Tibial nerve (tissue), 4 donors: ENCODE data around the gene FAN1. TPM values are rescaled to one million over a fixed set of nuclear protein-coding genes. Genes with fewer than 3 reads are reported as not detected.
A peak's percentile ranks its signal among the peaks of the same experiment; 100 is the strongest.

Experiments used
- DNase-seq, 2 donors: peaks; one replicate each; pipeline ENCODE4 v3.0.0-alpha.2; 2019; ENCODE audit warnings: low spot score in 2 of 2
- H3K27ac ChIP-seq, 4 donors: fragments of 200-600 bp; sonication (generic) in 3 of 4; one replicate each; pipeline ENCODE4 v1.5.1; 2017 to 2019; ENCODE audit warnings: mild to moderate bottlenecking in 1 of 4
- H3K27me3 ChIP-seq, 2 donors: fragments of 200-600 bp; sonication (generic) in 1 of 2; one replicate each; pipeline versions ENCODE4 v1.5.1 to v1.6.0; 2017 to 2019
- H3K36me3 ChIP-seq, 3 donors: fragments of 200-600 bp; sonication (generic); one replicate each; pipeline ENCODE4 v1.5.1; 2018 to 2019
- H3K4me1 ChIP-seq, 4 donors: fragments of 200-600 bp; sonication (generic) in 3 of 4; one replicate each; pipeline ENCODE4 v1.5.1; 2017 to 2019
- H3K4me3 ChIP-seq, 4 donors: fragments of 200-600 bp; sonication (generic) in 3 of 4; one replicate each; pipeline ENCODE4 v1.5.1; 2017 to 2019; ENCODE audit warnings: mild to moderate bottlenecking in 1 of 4, moderate library complexity in 1 of 4
- H3K9me3 ChIP-seq, 4 donors: fragments of 200-600 bp; sonication (generic) in 3 of 4; one replicate each; pipeline ENCODE4 v1.5.1; 2017 to 2019
- CTCF ChIP-seq, 5 experiments: fragments of 200-600 bp in 3 of 5; fragments of 450-650 bp in 2 of 5; sonication (generic) in 3 of 5; IDR thresholded peaks; one replicate each; pipeline ENCODE4 v1.5.1; 2016 to 2019; ENCODE audit warnings: antibody characterized with exemption in 5 of 5, mild to moderate bottlenecking in 3 of 5, moderate library complexity in 2 of 5
- EP300 ChIP-seq, 2 donors: sonication (generic); formaldehyde crosslinking; IDR thresholded peaks; one replicate each; pipeline ENCODE4 v1.6.1; 2017; ENCODE audit warnings: antibody characterized with exemption in 2 of 2, mild to moderate bottlenecking in 1 of 2
- POLR2A ChIP-seq, 2 donors: fragments of 450-650 bp; IDR thresholded peaks; one replicate each; pipeline ENCODE4 v1.6.1; 2017; ENCODE audit warnings: antibody characterized with exemption in 2 of 2, mild to moderate bottlenecking in 2 of 2, moderate library complexity in 2 of 2
- WGBS, 2 donors: methylation state at CpG; one replicate each; pipeline ENCODE4 v1.1.5; 2018; 5-methylcytosine and 5-hydroxymethylcytosine counted together
- total RNA-seq, 4 donors: library from RNA; depleted of rRNA; stranded (reverse); fragments of >200 nt; gene quantifications; one replicate each; pipeline ENCODE4 v1.1.0, GENCODE V29; 2016

FAN1 gene
- total RNA-seq, 4 donors from 2014 or later, result 15.9 to 24.3 (median 17.4) TPM

GRCh38 chr15:30895461-30896210 is 8.1 kb upstream of the FAN1 start:
- H3K27me3 ChIP-seq, result no peaks in the 10 kb centered on the region
- H3K4me1 ChIP-seq, result no peaks in the 10 kb centered on the region
- H3K27ac ChIP-seq, result no peak overlapping the region
- H3K9me3 ChIP-seq, result no peaks in the 10 kb centered on the region
- DNase-seq, result no peak
- TF ChIP-seq EP300 (IDR thresholded peaks at IDR 0.05), result no peak
- TF ChIP-seq POLR2A (IDR thresholded peaks at IDR 0.05), result no peak
- no peak for TF ChIP-seq CTCF (IDR thresholded peaks at IDR 0.05)
- no peak overlapping the region for H3K4me3 ChIP-seq
- H3K36me3 ChIP-seq, result no peaks in the 10 kb centered on the region
- WGBS, 2 donors, result 93% methylated on average over 33 of the region's 33 CpGs

- H3K4me1 ChIP-seq, result no peaks in the 10 kb centered on the region
- WGBS, 2 donors, result 86 to 93% methylated on average over 11 to 12 of the region's 12 CpGs
Observed at GRCh38 chr15:30896211-30896606, 7.5 kb upstream of the FAN1 start.

GRCh38 chr15:30901889-30902288 is 1.8 kb upstream of the FAN1 start:
- no peaks in the 10 kb centered on the region for H3K27me3 ChIP-seq
- H3K9me3 ChIP-seq, result no peaks in the 10 kb centered on the region
- peaks cover 0 to 4% (median 0%) of the 10 kb centered on the region in 3 donors for H3K36me3 ChIP-seq
- H3K4me1 ChIP-seq, result peaks cover 0 to 29% (median 0%) of the 10 kb centered on the region in 4 donors
- no peak overlapping the region for H3K4me3 ChIP-seq
- H3K27ac ChIP-seq, result no peak overlapping the region
- DNase-seq, result no peak
- WGBS, 2 donors, result 97 to 100% methylated on average over 1 of the region's 1 CpG
- TF ChIP-seq POLR2A (IDR thresholded peaks at IDR 0.05), result no peak
- no peak for TF ChIP-seq EP300 (IDR thresholded peaks at IDR 0.05)
- TF ChIP-seq CTCF (IDR thresholded peaks at IDR 0.05), result no peak

More at GRCh38 chr15:30896211-30896606, 7.5 kb upstream of the FAN1 start:
- no peak for DNase-seq
- Histone ChIP-seq H3K27me3 (no peaks in the 10 kb centered on the region), H3K27ac (no peak overlapping the region), H3K4me3 (no peak overlapping the region), H3K9me3 (no peaks in the 10 kb centered on the region), H3K36me3 (no peaks in the 10 kb centered on the region)
- TF ChIP-seq POLR2A (IDR thresholded peaks at IDR 0.05), result no peak

GRCh38 chr15:30904812-30905211 is 1.1 kb downstream of the FAN1 start:
- Histone ChIP-seq H3K4me3 (peak overlapping the region in 1 of 4 donors; percentile 88), H3K27ac (no peak overlapping the region), H3K4me1 (peaks cover 0 to 32% (median 0%) of the 10 kb centered on the region in 4 donors), H3K9me3 (no peaks in the 10 kb centered on the region), H3K36me3 (peaks cover 0 to 27% (median 0%) of the 10 kb centered on the region in 3 donors), H3K27me3 (peaks cover 0 to 2% of the 10 kb centered on the region in 2 donors)
- TF ChIP-seq POLR2A (IDR thresholded peaks at IDR 0.05) (no peak), CTCF (IDR thresholded peaks at IDR 0.05) (no peak), EP300 (IDR thresholded peaks at IDR 0.05) (no peak)
- 93 to 94% methylated on average over 5 of the region's 5 CpGs for WGBS, 2 donors
- no peak for DNase-seq

- no peak for DNase-seq
- WGBS, 2 donors, result 76% methylated on average over 5 of the region's 5 CpGs
- TF ChIP-seq POLR2A (IDR thresholded peaks at IDR 0.05), result no peak
- TF ChIP-seq EP300 (IDR thresholded peaks at IDR 0.05), result no peak
- no peak for TF ChIP-seq CTCF (IDR thresholded peaks at IDR 0.05)
Observed at GRCh38 chr15:30905821-30906220, 2.1 kb downstream of the FAN1 start.

More at GRCh38 chr15:30905821-30906220, 2.1 kb downstream of the FAN1 start:
- no peaks in the 10 kb centered on the region for H3K9me3 ChIP-seq
- H3K4me3 ChIP-seq, result no peak overlapping the region
- no peak overlapping the region for H3K27ac ChIP-seq
- H3K36me3 ChIP-seq, result peaks cover 0 to 37% (median 3%) of the 10 kb centered on the region in 3 donors
- H3K27me3 ChIP-seq, result peaks cover 0 to 2% of the 10 kb centered on the region in 2 donors
- peaks cover 0 to 32% (median 0%) of the 10 kb centered on the region in 4 donors for H3K4me1 ChIP-seq
